HG03095 (cell line): Measurements from ENCODE around the gene CWC27.
A peak's percentile ranks its signal among the peaks of the same experiment; 100 is the strongest.

ENCODE experiments used
- ATAC-seq: cut with Tn5 transposase; IDR thresholded peaks from one replicate; pipeline ENCODE4 v1.9.1; 2021; ENCODE audit warnings: moderate library complexity; ENCODE audit not compliant: unreplicated experiment

CWC27 gene, protein sequence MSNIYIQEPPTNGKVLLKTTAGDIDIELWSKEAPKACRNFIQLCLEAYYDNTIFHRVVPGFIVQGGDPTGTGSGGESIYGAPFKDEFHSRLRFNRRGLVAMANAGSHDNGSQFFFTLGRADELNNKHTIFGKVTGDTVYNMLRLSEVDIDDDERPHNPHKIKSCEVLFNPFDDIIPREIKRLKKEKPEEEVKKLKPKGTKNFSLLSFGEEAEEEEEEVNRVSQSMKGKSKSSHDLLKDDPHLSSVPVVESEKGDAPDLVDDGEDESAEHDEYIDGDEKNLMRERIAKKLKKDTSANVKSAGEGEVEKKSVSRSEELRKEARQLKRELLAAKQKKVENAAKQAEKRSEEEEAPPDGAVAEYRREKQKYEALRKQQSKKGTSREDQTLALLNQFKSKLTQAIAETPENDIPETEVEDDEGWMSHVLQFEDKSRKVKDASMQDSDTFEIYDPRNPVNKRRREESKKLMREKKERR

DNA sequence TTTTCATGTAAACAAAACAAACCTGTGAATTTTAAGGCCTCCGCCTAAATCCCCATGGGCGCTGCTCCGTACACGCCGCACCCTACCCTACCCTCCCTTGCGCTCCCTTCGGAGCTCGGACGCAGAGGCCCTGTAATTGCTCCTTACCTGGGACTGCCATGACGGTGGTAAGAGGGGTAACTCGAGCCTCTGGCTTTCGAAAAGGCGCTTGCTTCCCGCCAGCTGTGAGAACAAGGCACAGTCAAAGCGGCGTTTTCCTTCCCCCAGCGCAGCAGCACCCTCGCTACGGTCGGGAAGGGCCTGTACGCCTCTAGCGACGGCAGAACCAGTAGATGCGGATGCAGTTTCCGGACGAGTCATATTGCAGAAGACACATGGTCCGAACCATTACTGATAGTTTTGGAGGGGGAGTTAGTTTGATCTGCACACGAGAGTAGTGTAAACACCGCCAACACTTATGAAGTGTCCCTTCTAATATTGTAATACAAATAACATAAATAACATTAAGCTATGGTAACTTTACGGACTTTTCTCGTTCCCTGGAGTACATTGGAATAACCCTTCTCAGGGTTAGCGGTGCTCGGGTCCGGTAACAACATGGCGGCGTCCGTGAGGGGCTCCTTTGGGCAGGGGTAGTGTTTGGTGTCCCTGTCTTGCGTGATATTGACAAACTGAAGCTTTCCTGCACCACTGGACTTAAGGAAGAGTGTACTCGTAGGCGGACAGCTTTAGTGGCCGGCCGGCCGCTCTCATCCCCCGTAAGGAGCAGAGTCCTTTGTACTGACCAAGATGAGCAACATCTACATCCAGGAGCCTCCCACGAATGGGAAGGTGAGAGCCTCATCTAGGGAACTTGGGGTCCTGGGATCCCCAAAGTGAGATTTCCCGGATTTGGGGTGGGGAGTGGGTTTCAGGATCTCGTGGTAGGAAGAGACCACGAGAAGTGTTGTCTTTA is at the start of gene CWC27, which contains the start of gene SREK1IP1:
CWC27 (plus strand) TSS at position 573 of the 955 bp plus-strand sequence; CDS start at position 790, 217 bp downstream.
SREK1IP1 (minus strand) TSS at position 334 of the 955 bp plus-strand sequence; CDS start at position 160, 174 bp downstream.
- ATAC-seq = peak; percentile 97

DNA sequence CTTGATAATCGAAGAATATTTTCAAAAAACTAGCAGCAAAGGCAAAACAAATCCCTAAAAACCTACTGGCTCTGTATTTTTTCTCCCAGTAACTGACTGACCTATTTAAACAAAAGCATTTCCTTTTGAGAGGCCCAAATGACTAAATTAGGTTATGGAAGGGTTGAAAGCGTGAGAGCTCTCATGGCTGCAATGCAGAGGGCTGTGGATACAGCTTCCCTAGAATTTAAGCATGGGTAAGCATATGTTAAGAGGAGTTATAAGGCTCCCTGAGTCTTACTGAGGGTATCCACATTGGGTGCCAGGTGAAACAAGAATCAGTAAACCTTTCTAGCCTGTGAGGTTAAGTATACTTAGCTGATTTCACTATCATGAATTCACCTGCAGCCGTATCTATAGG is 46.1 kb upstream of the CWC27 start:
- no peak for ATAC-seq

DNA sequence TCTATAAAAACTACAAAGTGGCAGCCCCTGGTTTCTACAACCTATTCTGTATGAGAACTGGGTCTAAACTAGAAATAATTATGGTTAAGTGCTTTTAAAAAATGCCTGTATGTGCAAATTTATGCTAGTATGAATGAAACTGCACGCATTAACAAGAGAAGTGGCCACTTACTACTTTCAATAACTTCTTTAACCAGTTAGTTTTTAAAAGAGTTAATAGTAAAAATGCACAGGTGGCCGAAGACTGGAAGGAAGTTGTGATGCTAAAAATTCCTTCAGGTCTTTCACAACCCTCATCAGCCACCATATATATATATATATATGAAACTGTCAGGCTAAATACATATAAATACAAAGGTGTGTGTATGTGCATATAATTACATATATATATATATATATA is 41.6 kb upstream of the CWC27 start:
- ATAC-seq = no peak

DNA sequence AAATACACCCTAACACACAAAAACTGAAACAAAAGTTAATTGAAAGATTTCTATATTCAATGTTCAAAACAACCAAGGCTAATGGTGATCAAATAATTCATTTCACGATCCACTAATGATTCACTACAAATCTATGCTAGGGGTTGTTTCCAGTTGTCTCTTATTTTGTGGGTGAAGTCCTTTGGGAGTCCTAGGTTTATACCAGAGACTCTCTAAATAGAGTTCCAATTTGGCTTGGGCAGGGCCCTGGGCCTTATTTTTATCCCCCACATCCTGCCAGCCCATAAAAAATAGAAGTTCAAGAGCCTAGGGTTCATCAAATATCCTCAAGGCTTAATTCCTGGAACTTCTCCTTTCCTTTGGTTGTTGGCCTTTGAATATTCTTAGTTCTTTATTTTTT is 26.3 kb upstream of the CWC27 start:
- ATAC-seq = no peak

DNA sequence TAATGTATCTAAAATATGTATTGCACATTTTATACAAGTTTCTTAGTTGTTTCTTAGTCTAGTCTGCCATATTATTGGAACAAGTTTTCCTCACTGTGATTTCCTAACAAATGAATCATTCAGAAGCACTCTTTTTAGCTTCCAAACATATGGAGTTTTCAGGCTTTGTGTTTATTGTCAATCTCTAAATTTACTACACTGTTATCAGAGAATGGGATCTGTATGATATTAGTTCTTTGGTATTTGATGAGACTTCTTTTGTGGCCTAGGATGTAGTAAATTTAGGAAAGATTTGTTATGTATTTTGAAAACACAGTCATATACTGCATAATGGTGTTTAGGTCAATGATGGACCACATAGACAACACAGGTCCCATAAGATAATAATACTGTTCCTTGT is 25.9 kb upstream of the CWC27 start:
- ATAC-seq = no peak

DNA sequence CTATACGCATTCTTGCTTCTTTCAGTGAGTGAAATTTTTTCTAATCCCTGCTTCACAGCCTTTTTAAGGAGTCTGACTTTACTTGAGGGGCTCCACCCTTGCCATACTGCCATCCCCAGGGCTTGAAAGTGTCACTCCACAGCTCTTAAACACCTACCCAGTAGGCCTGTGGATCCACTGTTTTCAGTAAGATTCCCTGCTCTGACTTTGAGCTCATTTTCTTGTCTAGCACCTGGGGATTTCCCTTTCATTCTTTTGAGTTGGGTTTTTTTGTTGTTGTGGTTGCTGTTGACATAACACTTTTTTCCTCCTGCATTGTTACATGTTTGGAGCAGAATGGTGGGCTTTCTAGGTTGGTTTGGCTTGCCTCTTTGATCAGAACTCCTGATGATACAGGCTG is 23.8 kb upstream of the CWC27 start:
- ATAC-seq = no peak

DNA sequence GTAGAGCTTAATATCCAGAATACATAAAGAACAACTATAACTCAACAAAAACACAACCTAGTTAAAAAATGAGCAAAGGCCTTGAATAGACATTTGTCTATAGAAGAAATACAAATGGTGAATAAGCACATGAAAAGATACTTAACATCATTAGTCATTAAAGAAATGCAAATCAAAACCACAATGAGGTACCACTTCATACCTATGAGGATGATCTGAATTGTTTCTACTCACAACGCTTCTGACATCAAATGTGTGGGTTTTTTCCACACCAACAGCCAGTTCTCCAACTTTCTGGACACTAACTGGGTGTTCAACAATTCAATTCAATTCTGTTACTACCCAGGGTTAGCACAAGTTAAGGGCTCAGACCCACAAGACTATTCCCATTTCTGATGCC is 22.3 kb upstream of the CWC27 start:
- no peak for ATAC-seq

DNA sequence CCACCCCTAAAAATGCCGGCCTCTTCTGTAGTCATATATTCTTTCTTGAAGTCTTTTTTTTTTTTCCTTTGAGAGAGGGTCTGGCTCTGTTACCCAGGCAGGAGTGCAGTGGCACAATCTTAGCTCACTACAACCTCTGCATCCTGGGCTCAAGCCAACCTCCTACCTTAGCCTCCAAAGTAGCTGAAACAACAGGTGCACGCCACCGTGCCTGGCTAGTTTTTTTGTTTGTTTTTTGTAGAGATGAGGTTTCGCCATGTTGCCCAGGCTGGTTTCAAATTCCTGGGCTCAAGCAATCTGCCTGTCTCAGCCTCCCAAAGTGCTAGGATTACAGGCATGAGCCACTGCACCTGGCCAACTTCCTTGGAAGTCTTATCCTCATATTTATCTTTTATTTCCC is 19.3 kb upstream of the CWC27 start:
- ATAC-seq = no peak

DNA sequence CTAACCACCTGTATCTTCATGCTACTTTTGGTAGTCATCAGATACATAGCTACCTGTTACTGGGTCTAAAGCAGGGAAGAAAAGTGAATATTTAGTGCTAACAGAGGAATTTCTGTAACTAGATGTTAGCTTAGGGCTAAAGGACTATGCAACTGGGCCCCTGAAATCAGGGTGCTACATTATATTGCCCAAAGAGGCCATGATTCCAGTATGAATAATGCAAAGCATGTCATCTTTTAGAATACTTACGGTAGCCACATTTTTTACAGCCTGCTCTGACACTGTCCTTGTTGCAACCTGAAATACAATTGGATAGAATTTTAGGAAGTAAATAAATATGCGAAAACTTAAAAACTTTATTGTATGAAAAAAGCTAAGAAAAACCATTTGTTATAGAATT is 14.7 kb upstream of the CWC27 start:
- ATAC-seq = no peak

DNA sequence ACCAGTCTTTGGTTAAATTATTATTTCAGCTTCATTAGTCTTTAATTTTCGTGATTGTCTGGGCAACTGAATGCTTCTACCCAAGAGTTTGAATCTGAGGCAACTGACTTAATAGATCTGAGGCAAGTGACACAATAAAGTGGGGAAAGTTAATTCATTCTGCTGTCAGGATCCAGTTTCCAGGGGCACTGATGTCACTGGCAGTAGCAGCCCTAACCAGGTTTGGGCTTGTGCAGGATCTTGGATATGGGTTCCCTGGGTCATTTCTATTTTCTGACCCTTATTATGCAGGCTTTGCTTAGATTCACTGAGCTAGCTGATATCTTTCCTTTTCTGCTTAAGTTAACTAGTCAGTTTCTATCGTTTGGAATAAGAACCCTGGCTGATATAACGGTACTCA is 9.8 kb upstream of the CWC27 start:
- ATAC-seq = no peak

DNA sequence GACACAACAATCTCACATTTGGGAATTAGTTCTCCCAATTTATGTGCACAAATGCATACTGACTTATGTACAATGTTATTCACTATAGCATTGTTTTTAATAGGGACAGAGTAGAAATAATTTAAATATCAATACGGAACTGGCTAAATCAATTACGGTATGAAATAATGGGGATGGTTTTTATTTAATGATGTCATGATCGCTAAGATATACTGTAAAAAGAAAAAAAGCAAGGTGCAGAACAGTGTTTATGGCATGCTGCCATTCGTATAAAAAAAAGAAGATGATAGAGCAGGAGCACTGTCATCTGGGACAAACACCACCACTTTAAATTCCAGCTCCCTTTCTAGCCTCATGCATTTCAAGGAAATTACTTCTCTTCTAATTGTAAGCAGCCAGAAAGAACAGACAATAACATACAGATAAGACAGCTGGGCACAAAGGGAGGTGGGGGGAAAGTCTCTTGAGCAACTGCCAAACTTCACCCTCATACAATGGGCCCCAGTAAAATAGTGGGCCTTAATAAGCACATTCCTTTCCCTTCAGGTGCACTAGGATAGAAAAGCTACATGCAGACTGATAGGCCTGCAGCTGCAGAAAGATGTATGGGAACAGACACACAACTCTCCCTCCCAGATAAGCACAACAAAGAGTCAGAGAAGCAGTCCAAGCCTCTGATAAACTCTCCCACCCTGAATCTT is 8.6 kb upstream of the CWC27 start:
- no peak for ATAC-seq

DNA sequence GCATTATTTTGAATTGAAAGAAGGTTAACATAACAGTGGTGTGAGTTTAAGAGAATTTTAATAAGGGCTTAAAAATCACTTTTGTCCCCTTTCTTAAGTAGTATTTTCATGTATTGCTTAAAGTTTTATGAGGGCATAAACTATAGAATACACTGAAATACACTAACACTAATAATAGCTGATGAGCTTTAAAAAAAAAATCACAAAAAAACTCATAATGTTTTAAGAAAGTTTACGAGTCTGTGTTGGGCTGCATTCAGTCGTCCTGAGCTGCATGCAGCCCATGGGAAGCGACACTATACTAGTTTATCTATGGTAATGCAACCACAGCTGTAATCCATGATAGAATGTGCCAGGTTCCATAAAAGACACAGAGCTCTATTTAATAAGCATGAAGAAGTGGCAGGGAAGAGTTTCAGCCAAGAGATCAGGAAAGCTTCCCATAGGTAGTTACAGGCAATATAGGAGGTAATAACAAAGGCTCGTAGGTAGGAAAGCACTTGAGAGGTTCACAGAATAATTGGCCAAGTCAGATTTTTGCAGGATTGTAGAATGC is 4.7 kb upstream of the CWC27 start:
- ATAC-seq = no peak

DNA sequence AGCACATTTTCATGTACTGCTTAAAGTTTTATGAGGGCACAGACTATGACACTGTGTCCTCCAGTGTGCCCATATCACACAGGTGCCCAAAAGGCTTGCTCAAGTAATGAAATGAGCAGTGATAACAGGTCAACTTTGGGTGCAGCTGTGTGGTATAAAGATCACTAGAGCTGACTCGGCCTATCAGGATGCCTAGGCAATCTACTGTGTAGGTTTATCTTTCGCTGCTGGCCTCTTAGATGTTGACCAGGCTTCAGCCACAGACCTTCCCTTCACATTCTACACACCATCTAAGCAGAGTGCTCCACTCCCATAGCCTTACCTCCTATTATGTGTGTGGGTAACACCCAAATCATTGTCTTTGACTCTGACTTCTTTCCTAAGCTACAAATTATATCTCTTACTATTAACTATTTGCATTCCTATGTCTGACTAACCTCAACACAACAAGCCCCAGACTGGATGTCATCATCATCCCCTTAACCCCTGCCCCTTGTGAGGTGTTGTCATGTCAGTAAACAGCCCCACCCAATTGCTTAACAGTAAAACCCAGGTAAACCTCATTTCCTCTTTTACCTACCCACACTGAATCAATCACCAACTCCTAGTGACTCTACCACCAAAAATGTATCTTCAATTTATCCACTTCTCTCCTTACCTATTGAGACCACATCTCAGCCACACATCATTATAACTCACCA is 2.8 kb upstream of the CWC27 start:
- no peak for ATAC-seq

DNA sequence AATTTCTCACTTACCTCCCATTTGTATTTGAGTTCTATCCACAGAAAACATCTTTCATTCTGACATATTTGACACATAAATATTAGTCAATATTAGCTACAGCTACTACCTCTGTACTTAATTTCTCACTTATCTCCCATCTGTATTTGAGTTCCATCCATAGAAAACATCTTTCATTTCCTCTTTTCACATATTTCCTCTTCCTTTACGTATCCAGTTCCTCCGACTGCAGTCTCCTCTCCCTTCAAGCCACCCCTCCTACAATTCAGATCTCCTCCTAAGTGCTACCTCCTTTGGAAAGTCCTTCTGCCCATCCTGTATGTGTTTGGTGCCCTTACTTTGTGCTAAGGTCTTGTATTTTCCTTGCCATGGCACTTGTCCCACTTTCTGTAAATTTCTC is 1.8 kb upstream of the CWC27 start:
- ATAC-seq = no peak

DNA sequence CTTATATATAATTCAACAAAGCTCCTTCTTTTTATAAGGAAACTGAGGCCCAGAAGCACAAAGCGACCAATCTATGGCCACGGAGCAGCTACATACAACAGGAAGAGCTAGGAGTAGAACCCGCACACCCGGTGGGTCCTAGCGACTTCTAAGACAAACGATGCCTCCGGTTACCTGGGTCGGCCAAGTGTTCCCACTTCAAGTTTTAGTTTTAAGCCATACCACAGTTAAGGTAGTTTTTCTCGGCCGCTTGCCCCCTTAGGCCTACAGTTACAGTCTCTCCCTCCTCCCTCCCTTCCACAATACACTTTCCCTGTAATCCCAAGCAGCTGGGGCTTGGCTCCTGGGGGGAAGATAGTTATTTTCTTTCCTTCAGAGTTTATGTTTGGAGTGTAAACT is 772 bp upstream of the CWC27 start:
- peak; percentile 1 for ATAC-seq

DNA sequence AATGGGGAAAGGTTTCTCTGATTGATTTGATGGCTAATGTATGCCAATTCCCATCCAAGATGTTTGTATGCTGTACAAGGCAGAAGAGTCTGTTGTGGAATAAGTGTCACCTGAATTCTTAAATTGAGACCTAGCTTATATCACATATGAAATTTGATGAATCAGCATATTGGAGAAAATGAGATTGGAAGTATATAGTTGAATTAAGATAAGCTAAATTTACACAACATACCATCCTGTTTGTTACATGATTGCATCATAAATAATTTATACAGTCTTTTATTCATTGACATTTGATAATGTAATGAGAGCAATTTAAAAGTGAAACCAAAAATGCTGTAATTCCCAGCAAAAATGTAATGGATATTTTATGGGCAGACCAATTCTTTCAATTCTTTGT is 1.1 kb downstream of the CWC27 start:
- no peak for ATAC-seq

DNA sequence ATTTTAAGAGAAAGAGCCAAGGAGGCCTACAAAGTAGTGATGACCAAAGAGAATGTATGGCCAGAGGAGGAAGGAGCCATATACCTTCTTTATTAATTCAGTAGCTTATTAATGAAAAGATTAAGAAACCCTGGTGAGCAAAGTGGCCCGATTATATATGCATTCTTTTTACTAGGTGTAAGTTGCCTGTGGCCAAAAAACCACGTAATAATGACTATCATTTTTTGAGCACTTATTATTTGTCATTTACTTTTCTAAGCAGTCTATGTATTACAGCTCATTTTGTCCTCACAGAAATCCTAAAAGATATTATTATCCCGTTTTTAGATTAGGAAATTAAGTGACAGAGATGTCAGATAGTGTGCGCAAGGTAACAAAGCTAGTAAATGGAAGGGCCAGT is 3.0 kb downstream of the CWC27 start:
- ATAC-seq = no peak

DNA sequence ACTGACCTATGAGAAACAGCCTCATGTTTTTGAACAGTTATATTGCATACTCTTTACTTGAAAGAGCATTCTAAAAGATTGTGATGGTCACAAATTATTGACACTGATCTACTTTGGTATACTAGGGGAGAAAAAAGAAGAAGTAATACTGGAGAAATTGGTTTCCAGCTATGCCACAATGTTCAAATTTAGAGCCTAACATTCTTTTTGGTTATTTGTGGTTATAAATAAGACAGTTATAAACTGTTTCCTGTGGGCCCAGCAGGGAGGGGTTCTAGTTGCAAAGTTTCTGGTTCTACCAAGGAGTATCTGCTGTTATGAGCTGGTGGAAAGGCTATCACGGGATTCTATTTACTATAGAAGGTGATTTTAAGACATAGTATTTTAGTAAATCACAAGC is 4.8 kb downstream of the CWC27 start:
- ATAC-seq = peak; percentile 47

DNA sequence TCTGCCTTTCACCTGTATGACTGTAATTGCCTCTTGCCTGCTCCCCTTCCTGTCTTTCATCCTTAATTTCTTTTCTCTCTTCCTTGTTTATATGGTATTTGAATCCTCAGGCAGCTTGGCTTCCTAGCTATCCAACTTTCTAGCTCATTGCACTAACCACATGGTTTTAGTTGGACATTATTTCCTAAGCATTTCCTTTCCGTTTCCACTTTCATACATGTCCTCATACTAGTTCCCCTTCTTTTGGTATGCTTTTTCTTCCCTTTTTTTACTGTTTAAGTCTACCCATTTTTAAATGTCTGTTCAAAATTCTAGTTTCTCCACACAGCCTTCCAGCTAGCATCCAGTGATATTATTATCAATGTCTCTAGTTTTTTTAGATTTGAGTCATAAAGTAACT is 6.6 kb downstream of the CWC27 start:
- ATAC-seq = no peak

DNA sequence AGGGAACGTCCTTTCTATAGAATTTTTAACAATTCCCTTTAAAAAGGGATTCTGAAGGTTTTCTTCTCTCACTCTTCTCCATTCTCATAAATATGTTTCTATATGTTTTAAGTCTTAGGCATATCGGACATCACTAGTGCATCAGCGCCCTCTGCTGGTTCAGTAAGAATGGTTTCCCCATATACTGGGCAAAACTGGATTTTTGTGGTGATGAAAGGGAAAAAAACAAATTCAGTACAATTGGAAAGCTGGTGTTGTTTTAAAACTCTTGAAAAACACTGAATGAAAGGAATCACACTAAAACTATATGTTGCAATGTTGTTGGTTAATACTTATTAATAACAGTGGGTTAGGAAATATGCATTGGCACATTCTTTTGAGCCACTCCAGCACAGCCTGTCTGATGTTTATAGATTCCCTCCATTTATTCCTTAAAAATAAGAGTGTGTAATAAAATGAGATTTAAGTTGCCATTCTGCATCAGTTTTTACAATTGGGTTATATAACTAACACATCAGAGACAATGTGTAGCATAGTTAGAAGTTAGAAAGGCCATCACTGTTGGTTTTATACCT is 15.8 kb downstream of the CWC27 start:
- ATAC-seq = peak; percentile 83
